BJ (cell line): ENCODE data around the gene CARD9. TPM values are rescaled to one million over a fixed set of nuclear protein-coding genes. Genes with fewer than 3 reads are reported as not detected.

Experiments used
- CTCF ChIA-PET: fragments of 350-600 bp; formaldehyde crosslinking; extraction: SDS; loops from one replicate; lab custom pipeline; 2021; ENCODE audit warnings: antibody characterized with exemption, inconsistent platforms; lab: Yijun Ruan, JAX
- POLR2A ChIA-PET: fragments of 300-600 bp; sonication (Branson Sonifier 250); formaldehyde crosslinking; extraction: SDS; loops from one replicate; lab custom pipeline; 2021; ENCODE audit warnings: antibody characterized with exemption; lab: Charles Lee
- DNase-seq: peaks from one replicate; pipeline ENCODE4 v3.0.0-alpha.2; 2011; ENCODE audit warnings: low read depth
- H3K27me3 ChIP-seq: 2 replicates; pipeline ENCODE4 v1.6.0; 2011; ENCODE audit warnings: low read length; ENCODE audit not compliant: control insufficient read depth, insufficient read depth
- H3K36me3 ChIP-seq: 2 replicates; pipeline ENCODE4 v1.5.1; 2011; ENCODE audit warnings: low read length; ENCODE audit not compliant: control insufficient read depth, insufficient read depth
- H3K4me3 ChIP-seq: 2 replicates; pipeline ENCODE4 v1.5.1; 2011; ENCODE audit warnings: low read depth, mild to moderate bottlenecking, control low read depth, low read length
- polyA plus RNA-seq: library from polyadenylated mRNA; depleted of rRNA; stranded (reverse); fragments of >200 nt; gene quantifications from 2 replicates; pipeline ENCODE4 v1.2.3, GENCODE V29; 2011
- TF ChIP-seq, protein P1 (sequence below): IDR thresholded peaks from 2 replicates; pipeline ENCODE4 v1.5.1; 2011; ENCODE audit warnings: low read depth, mild to moderate bottlenecking, control low read depth, inconsistent platforms, low read length, moderate library complexity; ENCODE audit not compliant: insufficient read depth

The CARD9 gene
- polyA plus RNA-seq, 1 experiment, result 21.3 TPM

DNA sequence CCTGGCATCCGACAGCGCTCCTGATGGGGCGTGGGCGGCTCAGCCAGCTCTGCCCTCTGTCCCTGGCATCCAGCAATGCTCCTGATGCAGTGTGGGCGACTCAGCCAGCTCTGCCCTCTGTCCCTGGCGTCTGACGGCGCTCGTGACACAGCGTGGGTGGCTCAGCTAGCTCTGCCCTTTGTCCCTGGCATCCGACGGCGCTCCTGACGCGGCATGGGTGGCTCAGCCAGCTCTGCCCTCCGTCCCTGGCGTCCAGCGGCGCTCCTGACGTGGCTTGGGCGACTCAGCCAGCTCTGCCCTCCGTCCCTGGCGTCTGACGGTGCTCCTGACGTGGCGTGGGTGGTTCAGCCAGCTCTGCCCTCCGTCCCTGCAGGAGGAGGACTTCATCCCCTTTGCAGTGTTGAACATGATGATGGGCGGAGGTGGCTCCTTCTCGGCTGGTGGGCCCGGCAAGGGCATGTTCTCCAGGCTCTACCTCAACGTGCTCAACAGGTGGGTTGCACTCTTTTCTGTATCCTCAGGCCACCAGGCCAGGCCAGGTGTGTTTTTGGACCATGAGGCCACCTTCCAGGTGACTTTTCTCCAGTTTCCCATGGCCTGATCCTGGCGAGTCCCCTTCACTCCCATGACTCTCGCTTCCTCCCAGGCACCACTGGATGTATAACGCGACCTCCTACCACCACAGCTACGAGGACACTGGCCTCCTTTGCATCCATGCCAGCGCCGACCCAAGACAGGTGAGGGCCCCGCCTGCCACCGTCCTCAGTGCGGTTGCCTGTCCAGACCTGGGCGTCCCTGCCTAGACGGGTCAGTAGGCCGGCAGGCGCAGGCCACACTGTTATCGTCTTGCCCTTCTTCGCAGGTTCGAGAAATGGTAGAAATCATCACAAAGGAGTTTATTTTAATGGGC, 45.0 kb upstream of the CARD9 start:
- ChIA-PET CTCF (interaction anchor here (1.0 kb wide), 3 partner anchors 22 to 52 kb away, joined by 3 to 4 read pairs (median 3); no protein-coding TSS in a partner anchor), POLR2A (no interaction called here)
- H3K27me3 ChIP-seq, result no peaks in the 10 kb centered on the region
- H3K4me3 ChIP-seq, result no peak overlapping the region
- no peak for DNase-seq
- TF ChIP-seq, protein P1, sequence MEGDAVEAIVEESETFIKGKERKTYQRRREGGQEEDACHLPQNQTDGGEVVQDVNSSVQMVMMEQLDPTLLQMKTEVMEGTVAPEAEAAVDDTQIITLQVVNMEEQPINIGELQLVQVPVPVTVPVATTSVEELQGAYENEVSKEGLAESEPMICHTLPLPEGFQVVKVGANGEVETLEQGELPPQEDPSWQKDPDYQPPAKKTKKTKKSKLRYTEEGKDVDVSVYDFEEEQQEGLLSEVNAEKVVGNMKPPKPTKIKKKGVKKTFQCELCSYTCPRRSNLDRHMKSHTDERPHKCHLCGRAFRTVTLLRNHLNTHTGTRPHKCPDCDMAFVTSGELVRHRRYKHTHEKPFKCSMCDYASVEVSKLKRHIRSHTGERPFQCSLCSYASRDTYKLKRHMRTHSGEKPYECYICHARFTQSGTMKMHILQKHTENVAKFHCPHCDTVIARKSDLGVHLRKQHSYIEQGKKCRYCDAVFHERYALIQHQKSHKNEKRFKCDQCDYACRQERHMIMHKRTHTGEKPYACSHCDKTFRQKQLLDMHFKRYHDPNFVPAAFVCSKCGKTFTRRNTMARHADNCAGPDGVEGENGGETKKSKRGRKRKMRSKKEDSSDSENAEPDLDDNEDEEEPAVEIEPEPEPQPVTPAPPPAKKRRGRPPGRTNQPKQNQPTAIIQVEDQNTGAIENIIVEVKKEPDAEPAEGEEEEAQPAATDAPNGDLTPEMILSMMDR, result no peak
- peaks cover 64% of the 10 kb centered on the region for H3K36me3 ChIP-seq

DNA sequence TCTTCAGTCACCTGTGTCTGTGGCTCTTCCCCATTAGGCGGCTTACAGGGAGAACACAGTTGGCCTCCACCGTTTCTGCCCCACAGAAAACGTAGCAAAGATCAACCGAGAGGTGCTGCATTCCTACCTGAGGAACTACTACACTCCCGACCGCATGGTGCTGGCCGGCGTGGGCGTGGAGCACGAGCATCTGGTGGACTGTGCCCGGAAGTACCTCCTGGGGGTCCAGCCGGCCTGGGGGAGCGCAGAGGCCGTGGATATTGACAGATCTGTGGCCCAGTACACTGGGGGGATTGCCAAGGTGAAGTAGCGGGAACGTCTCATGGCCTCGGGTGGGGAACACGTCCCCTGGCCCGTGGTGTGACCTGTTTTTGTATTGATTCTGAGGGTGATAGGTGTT, 43.4 kb upstream of the CARD9 start:
- POLR2A ChIA-PET, result no interaction called here
- CTCF ChIA-PET, result interaction anchor here (1.0 kb wide), 1 partner anchor 23 kb away, joined by 4 read pairs; no protein-coding TSS in a partner anchor
- no peaks in the 10 kb centered on the region for H3K27me3 ChIP-seq
- H3K4me3 ChIP-seq, result no peak overlapping the region
- DNase-seq, result no peak
- TF ChIP-seq, protein P1, result no peak
- H3K36me3 ChIP-seq, result peaks cover 56% of the 10 kb centered on the region

DNA sequence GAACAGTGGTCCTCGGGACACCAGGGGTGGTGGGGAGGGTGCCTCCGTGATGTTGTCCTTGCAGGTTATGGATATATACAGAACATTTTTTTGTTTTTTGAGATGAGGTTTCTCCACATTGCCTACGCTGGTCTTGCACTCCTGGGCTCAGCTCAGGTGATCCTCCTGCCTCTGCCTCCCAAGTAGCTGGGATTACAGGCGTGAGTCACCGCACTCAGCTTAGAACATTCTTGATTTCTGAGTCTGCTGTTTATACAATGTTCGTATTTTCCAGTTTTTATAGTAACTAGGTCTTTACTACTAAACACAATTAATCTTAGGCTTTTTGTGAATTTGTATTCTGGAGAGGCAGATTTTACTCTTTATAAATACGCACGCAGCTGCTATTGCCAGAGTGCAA, 43.0 kb upstream of the CARD9 start:
- DNase-seq, result no peak
- no peaks in the 10 kb centered on the region for H3K27me3 ChIP-seq
- ChIA-PET CTCF (interaction anchor here (1.2 kb wide), 1 partner anchor 24 kb away, joined by 4 read pairs; no protein-coding TSS in a partner anchor), POLR2A (no interaction called here)
- no peak overlapping the region for H3K4me3 ChIP-seq
- H3K36me3 ChIP-seq, result peaks cover 52% of the 10 kb centered on the region
- TF ChIP-seq, protein P1, result no peak

DNA sequence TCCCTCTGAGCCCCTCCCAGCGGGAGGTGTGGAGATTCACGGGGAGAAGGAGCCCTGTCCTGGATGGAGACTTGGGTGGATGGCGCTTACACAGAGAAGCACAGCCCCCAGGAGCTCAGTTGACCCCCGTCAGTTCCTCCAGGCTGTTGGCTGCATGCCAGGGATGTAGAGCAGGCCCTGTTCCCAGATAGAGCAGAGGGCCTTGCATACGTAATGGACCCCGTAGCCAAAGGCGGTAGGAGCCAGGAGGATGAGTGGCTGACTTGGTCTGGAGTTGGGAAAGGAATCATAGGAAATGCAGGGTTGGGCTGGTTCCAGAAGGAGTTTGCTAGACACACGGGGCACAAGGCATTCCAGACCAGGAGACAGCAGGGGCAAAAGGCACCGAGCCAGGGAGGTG, 39.5 kb upstream of the CARD9 start:
- POLR2A ChIA-PET, result no interaction called here
- Histone ChIP-seq H3K36me3 (peaks cover 38% of the 10 kb centered on the region), H3K4me3 (no peak overlapping the region), H3K27me3 (no peaks in the 10 kb centered on the region)
- TF ChIP-seq, protein P1, result no peak
- CTCF ChIA-PET, result interaction anchor here (1.2 to 1.4 kb wide), 3 partner anchors 12 kb away, joined by 3 to 6 read pairs (median 4); no protein-coding TSS in a partner anchor
- no peak for DNase-seq

DNA sequence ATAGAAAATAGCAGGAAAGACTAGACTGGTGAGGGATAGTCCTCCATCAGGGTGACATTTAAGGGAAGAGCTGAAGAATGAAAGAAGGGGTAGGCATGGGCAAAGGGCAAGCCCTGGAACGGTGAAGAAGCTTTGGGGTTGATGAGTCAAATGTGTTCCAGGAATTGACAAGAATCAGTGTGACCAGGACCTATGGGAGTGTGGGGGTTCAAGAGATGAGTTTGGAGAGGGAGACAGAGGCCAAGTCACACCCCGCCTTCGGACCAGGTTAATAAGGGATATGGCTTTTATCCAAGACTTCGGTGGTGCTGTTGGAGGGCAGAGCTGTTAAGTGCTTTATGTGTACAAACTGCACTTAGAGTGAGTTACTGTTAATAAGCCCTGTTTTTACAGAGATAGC, 37.9 kb upstream of the CARD9 start:
- ChIA-PET CTCF (no interaction called here), POLR2A (no interaction called here)
- TF ChIP-seq, protein P1, result no peak
- no peak for DNase-seq
- Histone ChIP-seq H3K4me3 (peak overlapping the region; percentile 99), H3K27me3 (no peaks in the 10 kb centered on the region), H3K36me3 (peaks cover 36% of the 10 kb centered on the region)
